ENCODE measurements around the gene RASGRF1. TPM values are rescaled to one million over a fixed set of nuclear protein-coding genes. Genes with fewer than 3 reads are reported as not detected.

The RASGRF1 gene
- total RNA-seq, 4 donors from 2014 or later = 0.13 to 0.23 TPM; not detected in 2

DNA sequence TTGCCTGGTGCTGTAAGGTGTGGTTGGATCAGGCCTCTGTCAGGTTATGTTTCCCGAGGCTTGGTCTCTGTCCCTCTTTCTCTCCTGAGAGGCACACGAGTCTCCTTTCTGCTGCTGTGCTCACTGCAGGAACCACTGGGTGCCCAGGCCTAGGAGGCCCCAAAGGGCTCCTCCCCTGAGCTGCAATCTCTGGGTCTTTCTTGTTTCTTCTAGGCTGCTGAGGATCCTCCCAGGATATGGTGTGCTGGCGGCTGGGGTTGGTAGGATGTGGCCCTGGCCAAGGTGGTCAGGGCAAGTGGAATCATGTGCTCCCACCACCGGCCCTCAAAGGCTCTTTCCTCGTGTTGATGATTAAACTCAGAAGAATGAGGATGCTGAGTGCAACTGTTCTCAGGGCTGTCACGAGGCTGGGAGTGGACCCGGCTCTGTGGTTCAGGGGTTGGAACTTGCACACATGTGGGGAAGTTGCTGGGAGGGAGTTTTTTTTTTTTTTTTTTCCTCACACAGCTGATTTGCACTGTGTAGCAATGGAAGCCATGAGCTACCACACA is 102.1 kb downstream of the RASGRF1 start:
- H3K9me3 ChIP-seq = no peaks in the 10 kb centered on the region
- no peak for TF ChIP-seq POLR2A (IDR thresholded peaks at IDR 0.05)
- TF ChIP-seq POLR2AphosphoS5 (IDR thresholded peaks at IDR 0.05) = peak; percentile 31
- H3K4me3 ChIP-seq = no peak overlapping the region
- peaks cover 0 to 47% (median 8%) of the 10 kb centered on the region in 3 donors for H3K4me1 ChIP-seq
- H3K27ac ChIP-seq = peak overlapping the region in 3 of 4 donors; percentile 37 to 63 (median 61)
- no peaks in the 10 kb centered on the region for H3K36me3 ChIP-seq
- ATAC-seq = peak; percentile 92
- no peaks in the 10 kb centered on the region for H3K27me3 ChIP-seq
- WGBS, 2 donors (ENCODE audit: low coverage in 1 of 2) = 10 to 86% methylated on average over 1 to 5 of the region's 7 CpGs

DNA sequence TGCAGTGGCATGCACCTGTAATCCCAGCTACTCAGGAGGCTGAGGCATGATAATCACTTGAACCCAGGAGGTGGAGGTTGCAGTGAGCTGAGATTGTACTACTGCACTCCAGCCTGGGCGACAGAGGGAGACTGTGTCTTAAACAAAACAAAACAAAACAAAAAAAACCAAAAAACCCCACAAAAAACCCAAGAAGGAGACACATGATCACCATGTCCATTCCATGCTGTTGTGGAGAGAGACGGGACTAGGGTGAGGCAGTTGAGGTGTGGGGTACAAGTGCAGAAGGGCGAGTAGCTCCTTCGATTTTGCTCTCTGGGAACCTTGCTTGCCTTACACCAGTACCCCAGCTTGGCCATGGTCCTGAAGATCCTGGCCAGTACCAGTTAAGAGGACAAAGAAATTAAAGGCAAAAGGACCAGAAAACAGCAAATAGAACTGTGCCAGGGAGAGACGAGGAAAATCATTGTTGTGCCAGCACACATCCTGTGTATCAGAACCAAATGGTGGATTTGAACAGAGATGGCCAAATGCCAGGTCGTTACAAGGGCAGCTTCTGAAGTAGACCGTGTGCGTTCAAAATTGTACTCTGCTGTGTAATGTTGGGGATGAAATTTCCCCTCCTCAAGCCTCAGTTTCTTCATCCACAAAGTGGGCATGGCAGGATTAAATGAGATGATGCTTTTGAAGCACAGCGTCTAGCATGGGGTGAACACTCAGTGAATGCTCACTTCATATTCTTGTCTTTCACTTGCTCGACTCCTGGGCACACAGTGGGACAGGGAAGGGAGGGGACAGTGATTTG is 102.8 kb downstream of the RASGRF1 start:
- Histone ChIP-seq H3K27me3 (no peaks in the 10 kb centered on the region), H3K4me3 (no peak overlapping the region), H3K4me1 (peaks cover 0 to 52% (median 8%) of the 10 kb centered on the region in 3 donors), H3K9me3 (no peaks in the 10 kb centered on the region), H3K27ac (peak overlapping the region in 3 of 4 donors; percentile 37 to 63 (median 61)), H3K36me3 (no peaks in the 10 kb centered on the region)
- WGBS, 2 donors (ENCODE audit: low coverage in 1 of 2) = 72 to 77% methylated on average over 6 to 10 of the region's 10 CpGs
- ATAC-seq = no peak
- no peak for TF ChIP-seq EP300 (IDR thresholded peaks at IDR 0.05)
- no peak for TF ChIP-seq POLR2A (IDR thresholded peaks at IDR 0.05)
- TF ChIP-seq POLR2AphosphoS5 (IDR thresholded peaks at IDR 0.05) = no peak
- TF ChIP-seq, protein P1, sequence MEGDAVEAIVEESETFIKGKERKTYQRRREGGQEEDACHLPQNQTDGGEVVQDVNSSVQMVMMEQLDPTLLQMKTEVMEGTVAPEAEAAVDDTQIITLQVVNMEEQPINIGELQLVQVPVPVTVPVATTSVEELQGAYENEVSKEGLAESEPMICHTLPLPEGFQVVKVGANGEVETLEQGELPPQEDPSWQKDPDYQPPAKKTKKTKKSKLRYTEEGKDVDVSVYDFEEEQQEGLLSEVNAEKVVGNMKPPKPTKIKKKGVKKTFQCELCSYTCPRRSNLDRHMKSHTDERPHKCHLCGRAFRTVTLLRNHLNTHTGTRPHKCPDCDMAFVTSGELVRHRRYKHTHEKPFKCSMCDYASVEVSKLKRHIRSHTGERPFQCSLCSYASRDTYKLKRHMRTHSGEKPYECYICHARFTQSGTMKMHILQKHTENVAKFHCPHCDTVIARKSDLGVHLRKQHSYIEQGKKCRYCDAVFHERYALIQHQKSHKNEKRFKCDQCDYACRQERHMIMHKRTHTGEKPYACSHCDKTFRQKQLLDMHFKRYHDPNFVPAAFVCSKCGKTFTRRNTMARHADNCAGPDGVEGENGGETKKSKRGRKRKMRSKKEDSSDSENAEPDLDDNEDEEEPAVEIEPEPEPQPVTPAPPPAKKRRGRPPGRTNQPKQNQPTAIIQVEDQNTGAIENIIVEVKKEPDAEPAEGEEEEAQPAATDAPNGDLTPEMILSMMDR (IDR thresholded peaks at IDR 0.05) = no peak

DNA sequence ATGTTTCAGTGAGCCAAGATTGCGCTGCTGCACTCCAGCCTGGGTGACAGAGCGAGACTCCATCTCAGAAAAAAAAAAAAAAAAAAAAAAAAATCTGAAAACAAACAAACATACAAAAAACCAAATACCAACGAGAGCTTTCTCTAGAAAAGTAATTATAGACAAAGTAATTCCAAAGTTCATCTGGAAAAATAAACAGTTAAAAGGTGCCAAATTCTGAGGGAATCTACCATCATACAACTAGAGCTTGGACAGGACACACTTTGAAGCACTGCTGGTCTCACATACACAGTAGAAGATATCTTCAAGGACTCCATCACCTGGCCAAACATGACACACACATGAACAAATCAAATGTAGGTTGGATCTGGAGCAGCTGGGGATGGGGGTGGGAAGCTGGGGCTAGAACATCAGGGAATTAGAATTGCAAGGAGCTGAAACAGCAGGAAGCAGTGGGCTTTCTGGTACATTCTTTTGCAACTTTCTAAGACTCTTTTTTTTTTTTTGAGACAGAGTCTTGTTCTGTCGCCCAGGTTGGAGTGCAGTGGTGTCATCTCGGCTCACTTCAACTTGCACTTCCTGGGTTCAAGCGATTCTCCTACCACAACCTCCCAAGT is 104.6 kb downstream of the RASGRF1 start:
- no peak for TF ChIP-seq EP300 (IDR thresholded peaks at IDR 0.05)
- TF ChIP-seq, protein P1 (IDR thresholded peaks at IDR 0.05) = no peak
- TF ChIP-seq POLR2A (IDR thresholded peaks at IDR 0.05) = no peak
- no peak for TF ChIP-seq POLR2AphosphoS5 (IDR thresholded peaks at IDR 0.05)
- no peak for ATAC-seq
- no peak overlapping the region for H3K27ac ChIP-seq
- H3K4me1 ChIP-seq = peaks cover 0 to 37% (median 8%) of the 10 kb centered on the region in 3 donors
- WGBS, 2 donors (ENCODE audit: low coverage in 1 of 2) = 68 to 79% methylated on average over 4 to 6 of the region's 6 CpGs
- no peaks in the 10 kb centered on the region for H3K36me3 ChIP-seq
- H3K27me3 ChIP-seq = no peaks in the 10 kb centered on the region
- H3K4me3 ChIP-seq = no peak overlapping the region
- H3K9me3 ChIP-seq = no peaks in the 10 kb centered on the region

DNA sequence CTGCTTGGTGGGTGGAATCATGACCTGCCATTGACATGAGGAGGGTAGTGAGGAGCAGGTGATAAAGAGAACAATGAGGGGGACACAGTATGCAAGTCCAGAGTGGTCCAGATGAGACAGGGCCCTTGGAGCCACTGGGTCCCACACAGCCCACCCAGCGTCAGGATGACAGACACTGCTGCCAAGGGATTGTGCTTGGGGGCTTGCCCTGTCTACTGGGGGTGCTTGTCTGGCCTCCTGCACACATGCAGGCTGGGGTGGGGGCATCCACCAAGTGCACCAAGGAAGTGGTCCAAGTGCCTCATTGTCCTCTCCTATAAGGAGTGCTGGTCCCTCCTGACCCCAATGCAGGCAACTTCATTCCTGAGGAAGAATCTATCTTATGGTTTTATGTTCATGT is 106.5 kb downstream of the RASGRF1 start:
- H3K9me3 ChIP-seq = no peaks in the 10 kb centered on the region
- WGBS, 2 donors (ENCODE audit: low coverage in 1 of 2) = no CpG with 5 or more reads among the region's 1 CpG
- no peak overlapping the region for H3K27ac ChIP-seq
- TF ChIP-seq EP300 (IDR thresholded peaks at IDR 0.05) (no peak), POLR2AphosphoS5 (IDR thresholded peaks at IDR 0.05) (no peak), POLR2A (IDR thresholded peaks at IDR 0.05) (no peak)
- TF ChIP-seq, protein P1 (IDR thresholded peaks at IDR 0.05) = no peak
- no peaks in the 10 kb centered on the region for H3K27me3 ChIP-seq
- H3K36me3 ChIP-seq = no peaks in the 10 kb centered on the region
- no peak for ATAC-seq
- peaks cover 0 to 24% (median 6%) of the 10 kb centered on the region in 3 donors for H3K4me1 ChIP-seq
- no peak overlapping the region for H3K4me3 ChIP-seq

DNA sequence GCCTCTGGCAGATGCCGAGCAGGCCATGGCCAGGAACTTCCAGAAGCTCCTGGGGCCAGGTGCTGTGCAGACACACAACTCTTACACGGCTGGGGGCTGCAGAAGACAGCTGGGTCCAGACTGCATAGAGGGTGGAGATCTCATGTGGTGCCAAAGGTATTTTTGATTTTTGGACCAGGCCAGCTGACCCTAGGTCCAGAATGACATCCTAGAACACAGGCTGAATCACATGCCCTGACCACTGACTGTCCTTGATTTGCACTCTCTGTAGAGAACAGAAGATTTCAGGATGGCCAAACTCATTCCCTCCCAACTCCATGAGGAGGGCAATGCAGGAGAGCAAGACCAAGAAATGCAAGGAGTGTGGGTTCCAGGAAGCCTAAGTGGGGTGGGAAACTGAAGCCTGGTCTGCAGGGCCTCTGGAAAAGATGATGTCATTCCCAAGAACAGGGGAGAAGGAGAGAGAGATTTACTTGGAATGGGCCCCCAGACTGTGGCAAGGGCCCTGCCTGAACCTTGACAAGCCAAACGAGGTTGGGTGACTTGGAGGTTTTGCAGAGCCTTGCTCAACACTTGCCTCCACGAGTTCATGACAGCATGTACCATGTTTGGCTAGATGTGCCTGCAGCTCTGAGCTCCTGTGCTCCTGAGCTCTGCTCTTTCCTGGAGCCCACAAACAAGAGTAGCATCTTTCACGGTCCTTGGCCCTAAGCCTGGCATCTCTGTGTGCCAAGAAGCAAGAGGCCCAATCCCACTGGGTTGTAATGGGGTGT is 107.2 kb downstream of the RASGRF1 start:
- H3K9me3 ChIP-seq = no peaks in the 10 kb centered on the region
- no peaks in the 10 kb centered on the region for H3K36me3 ChIP-seq
- peaks cover 0 to 17% (median 1%) of the 10 kb centered on the region in 3 donors for H3K4me1 ChIP-seq
- WGBS, 2 donors (ENCODE audit: low coverage in 1 of 2) = 70 to 75% methylated on average over 2 of the region's 5 CpGs
- ATAC-seq = no peak
- no peaks in the 10 kb centered on the region for H3K27me3 ChIP-seq
- H3K27ac ChIP-seq = peak overlapping the region in 1 of 4 donors; percentile 42
- no peak overlapping the region for H3K4me3 ChIP-seq
- TF ChIP-seq, protein P1 (IDR thresholded peaks at IDR 0.05) = no peak
- TF ChIP-seq EP300 (IDR thresholded peaks at IDR 0.05) (no peak), POLR2AphosphoS5 (IDR thresholded peaks at IDR 0.05) (no peak), POLR2A (IDR thresholded peaks at IDR 0.05) (no peak)
